Body of pancreas (tissue), 4 donors: Measurements from ENCODE around the gene SERPINB8.
A peak's percentile ranks its signal among the peaks of the same experiment; 100 is the strongest.

Source experiments
- POLR2A ChIP-seq, 3 donors: fragments of 450-650 bp; IDR thresholded peaks; one replicate each; pipeline ENCODE4 v1.6.1; 2016; ENCODE audit warnings: antibody characterized with exemption in 3 of 3, mild to moderate bottlenecking in 2 of 3
- TF ChIP-seq, protein P1 (sequence below), 7 experiments: fragments of 450-650 bp in 4 of 7; fragments of 200-600 bp in 3 of 7; sonication (generic) in 3 of 7; IDR thresholded peaks; one replicate each; pipeline ENCODE4 v1.5.1; 2016 to 2019; ENCODE audit warnings: antibody characterized with exemption in 7 of 7

DNA sequence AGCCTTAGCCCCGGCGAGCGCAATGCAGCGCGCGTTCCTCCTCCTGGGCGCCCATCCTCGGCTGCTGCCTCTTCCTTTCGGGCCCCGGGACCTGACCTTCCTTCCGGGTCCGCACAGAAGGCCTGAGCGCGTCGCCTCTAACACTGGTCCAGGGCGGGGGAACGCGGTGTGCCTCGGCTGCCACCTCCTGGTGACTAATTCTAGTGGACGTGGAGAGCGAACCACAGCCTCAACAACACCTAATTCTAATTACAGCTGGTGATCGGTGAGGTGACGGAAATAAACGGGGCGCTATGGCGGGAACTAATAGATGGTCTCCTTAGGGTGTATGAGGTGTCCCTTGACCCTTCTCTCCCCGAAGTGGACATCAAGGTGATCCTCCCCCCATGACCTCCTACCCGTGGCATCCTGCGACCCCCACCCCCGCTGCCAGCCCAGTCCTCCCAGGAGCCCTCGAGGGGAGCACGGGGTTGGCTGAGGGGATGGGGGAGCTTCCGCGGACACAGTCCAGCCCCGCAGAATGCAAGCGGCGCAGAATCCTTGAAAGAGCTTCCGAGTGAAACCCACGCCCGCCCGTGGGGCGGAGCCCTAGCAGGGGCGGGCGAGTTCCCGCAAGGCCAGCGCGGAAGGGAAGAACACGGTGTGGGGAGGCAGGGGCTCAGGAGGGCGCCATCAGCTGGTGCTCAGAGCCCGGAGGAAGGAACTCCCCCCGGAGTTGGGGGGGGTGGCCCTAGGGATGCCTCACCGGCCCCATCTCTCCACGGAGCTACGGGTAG lies 33.5 kb upstream of the SERPINB8 start:
- TF ChIP-seq, protein P1, sequence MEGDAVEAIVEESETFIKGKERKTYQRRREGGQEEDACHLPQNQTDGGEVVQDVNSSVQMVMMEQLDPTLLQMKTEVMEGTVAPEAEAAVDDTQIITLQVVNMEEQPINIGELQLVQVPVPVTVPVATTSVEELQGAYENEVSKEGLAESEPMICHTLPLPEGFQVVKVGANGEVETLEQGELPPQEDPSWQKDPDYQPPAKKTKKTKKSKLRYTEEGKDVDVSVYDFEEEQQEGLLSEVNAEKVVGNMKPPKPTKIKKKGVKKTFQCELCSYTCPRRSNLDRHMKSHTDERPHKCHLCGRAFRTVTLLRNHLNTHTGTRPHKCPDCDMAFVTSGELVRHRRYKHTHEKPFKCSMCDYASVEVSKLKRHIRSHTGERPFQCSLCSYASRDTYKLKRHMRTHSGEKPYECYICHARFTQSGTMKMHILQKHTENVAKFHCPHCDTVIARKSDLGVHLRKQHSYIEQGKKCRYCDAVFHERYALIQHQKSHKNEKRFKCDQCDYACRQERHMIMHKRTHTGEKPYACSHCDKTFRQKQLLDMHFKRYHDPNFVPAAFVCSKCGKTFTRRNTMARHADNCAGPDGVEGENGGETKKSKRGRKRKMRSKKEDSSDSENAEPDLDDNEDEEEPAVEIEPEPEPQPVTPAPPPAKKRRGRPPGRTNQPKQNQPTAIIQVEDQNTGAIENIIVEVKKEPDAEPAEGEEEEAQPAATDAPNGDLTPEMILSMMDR (IDR thresholded peaks at IDR 0.05) = peak; percentile 70 to 94 (median 92)
- TF ChIP-seq POLR2A (IDR thresholded peaks at IDR 0.05) = no peak
